Stimulated activated CD8-positive, alpha-beta memory T cell treated with anti-CD3 and anti-CD28 coated beads, Interleukin-12 subunit alpha, Interleukin-12 subunit beta, amount 100 ng/mL, for 24 hours (primary cell): ENCODE data around the gene RARG.
A peak's percentile ranks its signal among the peaks of the same experiment; 100 is the strongest.

Experiments
- DNase-seq: peaks from one replicate; pipeline ENCODE4 v3.0.0-alpha.2; 2020; ENCODE audit errors: extremely low read depth

The RARG gene

GRCh38 chr12:53223389-53224060 is 8.5 kb downstream of the RARG start:
- no peak for DNase-seq

GRCh38 chr12:53222806-53223261 is 9.2 kb downstream of the RARG start:
- no peak for DNase-seq

- no peak for DNase-seq
These were observed 9.8 kb downstream of the RARG start for GRCh38 chr12:53222170-53222721.

- DNase-seq = no peak
These were observed 10.6 kb downstream of the RARG start for GRCh38 chr12:53221203-53222080.

DNA sequence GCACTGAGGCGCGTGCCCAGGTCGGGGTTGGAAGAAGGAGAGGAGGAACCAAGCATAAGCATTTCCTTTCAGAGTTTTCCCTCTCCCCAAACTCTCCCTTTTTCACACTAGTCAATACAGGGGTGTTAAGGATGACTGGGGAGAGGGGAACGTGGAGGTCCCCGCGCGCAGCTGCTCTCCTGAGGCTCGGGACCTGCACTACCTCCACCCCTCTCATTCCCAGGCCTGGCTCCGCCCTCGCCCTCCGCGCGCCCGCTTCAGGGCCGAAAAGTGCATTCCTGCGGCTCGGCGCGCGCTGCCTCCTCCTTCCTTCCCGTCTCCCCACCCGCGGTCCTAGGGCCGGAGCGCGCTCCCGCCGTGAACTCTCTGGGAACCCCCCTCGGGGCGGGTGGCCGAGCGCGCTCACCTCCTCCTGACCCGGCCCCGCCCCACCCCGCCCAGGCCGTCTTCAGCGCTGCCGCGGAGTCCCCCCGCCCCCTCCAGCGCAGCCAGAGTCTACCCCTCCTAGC is 11.3 kb downstream of the RARG start:
- peak; percentile 66 for DNase-seq

DNA sequence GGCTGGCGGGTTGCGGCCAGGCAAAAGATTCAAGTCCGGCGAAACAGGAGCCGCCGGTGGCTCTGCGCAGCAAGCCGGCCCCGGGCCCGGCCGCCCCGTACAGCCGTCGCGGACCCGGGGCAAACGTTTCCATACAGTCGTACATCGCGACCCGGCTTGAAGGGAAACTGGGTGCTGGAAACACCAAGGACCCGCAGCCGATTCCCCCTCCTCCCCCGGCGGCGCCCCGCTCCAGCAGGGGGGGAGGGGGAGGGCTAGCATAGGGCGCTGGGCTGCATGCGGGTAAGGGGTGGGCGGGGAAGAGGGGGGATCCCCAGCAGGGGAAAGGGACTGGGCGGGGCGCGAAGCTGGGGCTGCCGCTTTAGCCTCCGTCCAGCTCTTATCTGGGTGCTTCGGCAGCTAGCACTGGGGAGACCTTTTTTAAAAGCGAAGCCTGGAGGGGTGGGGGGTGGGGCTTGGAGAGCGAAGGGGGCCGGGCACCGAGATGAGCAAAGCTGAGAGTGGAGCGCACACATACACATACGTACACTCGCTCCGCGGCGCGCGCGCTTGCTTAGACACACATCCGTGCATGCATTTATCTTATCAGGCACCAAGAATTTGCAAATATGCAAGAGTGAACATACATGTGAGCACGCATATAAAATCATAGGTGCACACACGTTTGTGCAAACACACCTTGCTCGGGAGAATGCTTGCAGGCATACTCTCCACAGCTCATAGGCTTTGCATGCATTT is 11.9 kb downstream of the RARG start:
- DNase-seq = no peak

DNA sequence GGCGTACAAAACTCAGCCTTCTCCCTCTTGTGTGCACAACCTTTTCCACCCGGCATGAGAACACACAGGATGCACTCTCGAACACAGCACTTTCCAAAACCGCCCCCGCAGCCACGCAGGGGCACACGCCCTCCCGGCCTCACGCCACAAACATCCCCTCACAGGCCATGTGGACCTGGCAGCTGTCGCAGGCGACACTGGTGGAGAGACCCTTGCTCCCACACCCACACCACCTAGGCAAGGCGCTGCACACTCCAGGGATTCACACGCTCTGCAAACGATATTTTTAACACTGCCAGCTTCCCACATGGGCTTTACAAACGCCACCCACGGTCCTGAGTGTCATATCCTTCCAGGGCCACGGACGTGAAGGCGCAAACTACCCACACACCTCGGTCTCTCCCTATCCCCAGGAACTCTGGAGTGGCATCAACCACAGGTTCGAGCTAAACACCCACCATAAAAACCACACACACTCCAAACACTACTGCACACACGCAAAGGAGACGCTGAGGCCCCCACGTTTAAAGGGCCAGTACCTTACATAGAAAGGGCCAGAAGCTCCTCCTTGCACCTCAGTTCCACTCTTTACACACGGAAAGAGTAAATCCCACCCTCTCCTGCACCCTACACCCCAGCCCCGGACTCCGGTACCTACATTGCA is 12.6 kb downstream of the RARG start:
- DNase-seq = no peak

- DNase-seq = no peak
These were observed 13.3 kb downstream of the RARG start for GRCh38 chr12:53218551-53219291.

- no peak for DNase-seq
These were observed 14.1 kb downstream of the RARG start for GRCh38 chr12:53217931-53218307.

DNA sequence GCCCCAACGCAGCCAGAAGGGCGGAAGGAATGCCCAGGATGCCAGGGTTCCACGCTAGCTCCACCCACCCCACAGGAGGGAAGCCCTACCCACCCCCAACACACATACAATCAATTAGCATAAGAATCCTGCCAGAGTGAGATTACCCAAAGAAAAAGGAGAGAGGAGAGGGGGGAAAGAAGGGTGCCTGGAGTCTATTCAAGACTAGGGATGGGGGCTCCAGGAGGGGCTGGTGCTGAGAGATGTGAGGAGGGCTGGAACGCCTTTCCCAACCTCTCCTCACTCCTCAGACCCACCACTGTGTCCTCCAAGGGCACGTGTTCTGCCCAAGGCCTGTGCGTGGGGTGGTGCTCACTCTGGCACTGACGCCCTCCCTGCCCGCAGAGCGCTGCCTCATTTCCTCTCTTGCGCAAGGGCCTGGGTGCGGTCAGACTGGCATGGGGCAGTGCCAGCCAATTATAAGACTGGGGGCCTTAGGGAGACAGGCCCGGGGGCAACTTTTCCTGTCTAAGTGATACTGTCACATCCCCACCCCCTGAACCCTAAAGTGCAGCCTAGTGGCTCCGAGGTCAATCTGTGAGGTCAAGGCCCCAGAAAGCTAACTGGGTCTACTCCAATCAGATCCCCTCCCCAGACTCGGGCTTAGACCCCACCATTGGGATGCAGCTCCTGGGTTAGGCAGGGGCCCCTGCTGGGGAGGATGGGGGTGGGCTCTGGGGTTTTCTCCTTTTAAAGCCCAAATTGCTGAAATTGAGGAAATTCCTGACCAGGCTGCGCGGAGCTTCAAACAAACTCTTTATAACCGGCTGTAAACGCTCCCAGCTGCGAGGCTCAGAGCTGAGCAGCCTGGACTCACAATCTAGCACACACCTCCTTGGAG is 14.7 kb downstream of the RARG start:
- DNase-seq = no peak

DNA sequence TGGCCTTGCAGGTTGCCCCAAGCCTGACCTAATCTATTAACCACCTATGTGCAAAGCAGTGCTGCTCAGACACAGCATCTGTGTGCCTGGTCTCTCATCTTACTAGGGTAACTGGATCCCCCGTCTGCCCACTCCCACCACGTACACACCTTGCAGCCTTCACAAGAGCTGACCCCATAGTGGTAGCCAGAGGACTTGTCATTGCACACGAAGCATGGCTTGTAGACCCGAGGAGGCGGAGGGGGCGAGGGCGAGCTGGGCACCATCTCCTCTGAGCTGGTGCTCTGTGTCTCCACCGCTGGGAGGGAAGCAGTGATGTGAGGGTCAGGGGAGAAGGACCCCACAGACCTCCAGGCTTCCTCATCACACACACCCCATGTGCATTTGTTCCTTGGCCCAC is 16.5 kb downstream of the RARG start:
- no peak for DNase-seq

DNA sequence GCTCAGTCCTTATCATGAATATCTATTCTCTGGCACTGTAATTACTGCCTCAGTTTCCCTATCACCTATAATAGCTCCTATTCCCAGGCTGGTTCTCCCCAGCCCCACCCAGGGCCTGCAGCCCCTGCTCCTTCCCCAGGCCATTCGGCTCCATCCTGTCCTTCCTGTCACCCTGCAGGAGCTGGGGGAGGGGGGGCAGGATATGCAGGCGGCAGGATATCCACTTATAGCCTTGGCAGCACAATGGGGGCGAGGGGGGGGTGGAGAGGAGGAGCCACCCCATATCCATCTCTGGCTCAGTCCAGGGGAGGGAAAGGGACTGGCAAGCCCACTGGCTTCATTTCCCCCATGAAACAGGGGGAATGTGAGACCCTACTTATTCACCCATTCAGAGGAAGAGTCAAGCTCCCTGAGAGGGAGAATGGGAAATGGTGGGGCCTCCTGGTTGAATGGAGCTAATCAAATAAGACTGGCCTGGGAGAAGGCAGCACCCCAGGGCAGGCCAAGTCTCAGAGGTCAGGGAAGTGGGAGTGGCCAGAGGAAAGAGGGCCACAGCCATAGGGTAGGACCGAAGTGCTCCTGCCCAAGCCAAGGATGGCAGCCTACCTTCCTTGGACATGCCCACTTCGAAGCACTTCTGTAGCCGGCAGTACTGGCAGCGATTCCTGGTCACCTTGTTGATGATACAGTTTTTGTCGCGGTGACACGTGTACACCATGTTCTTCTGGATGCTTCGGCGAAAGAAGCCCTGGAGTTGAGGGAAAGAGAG is 17.1 kb downstream of the RARG start:
- DNase-seq = no peak

- no peak for DNase-seq
These were observed 17.8 kb downstream of the RARG start for GRCh38 chr12:53214221-53214620.

GRCh38 chr12:53213348-53213747 is 18.7 kb downstream of the RARG start:
- DNase-seq = peak; percentile 63

DNA sequence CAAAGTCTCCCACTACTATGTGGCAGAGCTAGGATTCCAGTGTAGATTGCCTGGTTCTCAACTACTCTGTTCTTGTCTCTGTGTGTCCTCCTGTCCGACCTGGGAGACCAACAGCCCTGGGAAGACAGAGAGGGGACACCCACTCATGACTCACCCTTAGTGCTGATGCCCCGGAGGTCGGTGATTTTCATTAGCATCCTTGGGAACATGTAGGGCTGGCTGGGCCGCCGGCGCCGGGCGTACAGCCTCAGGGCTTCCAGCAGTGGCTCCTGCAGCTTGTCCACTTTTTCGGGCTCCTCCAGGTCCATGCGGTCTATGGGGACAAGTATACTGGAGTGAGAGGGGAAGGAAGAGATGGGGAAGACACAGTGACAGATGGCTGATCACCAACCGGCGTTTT is 19.1 kb downstream of the RARG start:
- DNase-seq = no peak

DNA sequence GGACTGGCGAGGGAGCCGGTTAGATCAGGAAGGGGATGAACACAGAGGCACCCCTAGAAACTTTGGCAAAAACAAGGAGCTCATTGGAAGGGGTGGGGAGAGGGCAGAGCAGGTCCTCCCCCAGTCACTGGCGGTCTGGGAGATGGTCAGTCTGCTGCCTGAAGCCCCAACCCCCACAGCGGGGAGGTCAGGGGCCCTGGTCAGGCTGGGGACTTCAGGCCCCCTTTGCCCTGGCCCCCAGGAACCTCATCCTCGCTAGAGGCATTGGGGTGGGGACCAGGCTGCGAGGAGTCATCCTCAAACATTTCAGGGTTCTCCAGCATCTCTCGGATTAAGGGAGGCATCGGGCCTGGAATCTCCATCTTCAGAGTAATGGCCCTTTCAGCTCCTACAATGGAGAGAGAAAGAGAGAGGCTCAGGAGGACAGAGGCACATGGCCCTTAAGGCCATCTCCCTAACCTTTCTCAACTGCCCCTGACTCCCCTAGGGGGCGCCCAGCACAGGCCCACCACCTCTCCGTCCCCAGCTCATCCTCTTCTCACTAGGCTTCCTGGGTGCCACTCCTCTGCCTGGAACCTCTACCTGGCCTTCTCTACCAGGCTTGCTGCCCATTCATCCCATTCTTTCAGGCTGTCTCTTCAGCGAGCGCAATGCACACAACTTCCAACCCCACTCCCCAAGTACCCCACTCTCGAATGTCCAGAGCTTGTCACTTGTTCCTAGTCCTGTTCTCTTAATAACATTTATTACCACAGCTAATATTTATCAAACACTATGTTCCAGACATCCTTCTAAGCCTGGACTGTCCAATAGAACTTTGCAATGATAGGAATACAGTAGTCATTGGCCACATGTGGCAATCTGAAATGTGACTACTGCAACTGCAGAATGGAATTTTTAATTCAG is 20.3 kb downstream of the RARG start:
- no peak for DNase-seq

GRCh38 chr12:53210843-53211242 is 21.2 kb downstream of the RARG start:
- no peak for DNase-seq
